Measurements from ENCODE around the gene UBL5. TPM values are rescaled to one million over a fixed set of nuclear protein-coding genes. Genes with fewer than 3 reads are reported as not detected.

Gene UBL5
- total RNA-seq, 1 experiment from 2014 or later: 302 TPM

Other genes with a start within 250 kb of the UBL5 start
- gene ZNF121, start 243.4 kb upstream of the UBL5 start, total RNA-seq (2022): 51.9 and 63.9 TPM in 2 replicates
- 37.0 and 37.7 TPM in 2 replicates for gene ZNF561, start 206.7 kb upstream of the UBL5 start, total RNA-seq (2022)
- 56.4 and 56.5 TPM in 2 replicates for gene ZNF562, start 152.8 kb upstream of the UBL5 start, total RNA-seq (2022)
- 3.2 and 3.3 TPM in 2 replicates for gene ZNF846, start 59.2 kb upstream of the UBL5 start, total RNA-seq (2022)
- gene FBXL12, start 8.8 kb upstream of the UBL5 start, total RNA-seq (2022): 27.4 and 30.8 TPM in 2 replicates
- gene PIN1, start 7.4 kb downstream of the UBL5 start, total RNA-seq (2022): 54.6 and 61.4 TPM in 2 replicates
- not detected in 2 replicates for gene OLFM2, start 108.6 kb downstream of the UBL5 start, total RNA-seq (2022)
- 0.98 and 1.5 TPM in 2 replicates for gene COL5A3, start 182.6 kb downstream of the UBL5 start, total RNA-seq (2022)
- gene RDH8, start 185.6 kb downstream of the UBL5 start, total RNA-seq (2022): not detected in 2 replicates

Measured in MCF 10A (cell line).